A172 (cell line): Measurements from ENCODE around the gene ARNT2. TPM values are rescaled to one million over a fixed set of nuclear protein-coding genes. Genes with fewer than 3 reads are reported as not detected.
A peak's percentile ranks its signal among the peaks of the same experiment; 100 is the strongest.
"Not testable (repeated sequence)": the region's sequence is repeated elsewhere in the genome, so short reads cannot be mapped to it uniquely, and the experiment has no call there.

Source experiments
- DNase-seq: peaks from one replicate; pipeline ENCODE4 v3.0.0-alpha.2; 2015; ENCODE audit warnings: low spot score
- total RNA-seq: library from RNA; depleted of rRNA; stranded (reverse); fragments of >200 nt; shearing (Covaris generic); gene quantifications from 2 replicates; pipeline ENCODE4 v1.2.3, GENCODE V29; 2014; rRNA removed

Gene ARNT2
- total RNA-seq = 14.2 and 18.5 TPM in 2 replicates

DNA sequence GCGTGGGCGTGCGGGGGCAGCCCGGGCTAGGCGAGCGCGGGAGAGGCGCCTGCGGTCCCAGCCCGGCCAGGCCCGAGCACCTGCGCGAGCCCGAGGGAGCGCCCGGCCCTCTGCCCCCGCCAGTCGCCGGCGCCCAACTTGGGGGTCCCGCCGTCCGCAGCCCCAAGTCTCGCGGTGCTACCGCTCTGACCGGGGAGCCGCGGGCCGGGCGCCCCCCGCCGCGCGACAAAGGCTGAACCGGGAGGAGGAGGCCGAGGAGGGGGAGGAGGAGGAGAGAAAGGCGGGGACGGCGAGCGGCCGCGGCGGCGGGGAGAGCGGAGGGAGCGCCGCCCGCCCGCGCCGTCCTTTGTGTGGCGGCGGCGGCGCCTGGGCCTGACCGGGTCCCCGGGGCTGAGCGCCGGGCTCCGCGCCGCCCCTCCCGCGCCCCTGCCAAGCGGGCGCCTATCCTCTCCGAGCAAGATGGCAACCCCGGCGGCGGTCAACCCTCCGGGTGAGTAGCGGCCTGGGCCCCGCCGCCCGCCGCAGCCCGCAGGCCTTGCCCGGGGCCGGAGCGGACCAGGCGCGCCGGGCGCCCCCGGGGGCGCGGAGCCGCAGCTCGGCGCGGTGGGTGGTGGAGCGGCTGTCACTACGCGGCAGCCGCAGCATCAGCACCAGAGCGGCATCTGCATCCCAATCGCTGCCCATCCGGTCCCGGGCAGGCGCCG lies at the start of gene ARNT2:
Gene ARNT2 (plus strand): TSS at position 326 of the 704 bp plus-strand sequence. CDS start 134 bp downstream, at position 460.
- DNase-seq = no peak

DNA sequence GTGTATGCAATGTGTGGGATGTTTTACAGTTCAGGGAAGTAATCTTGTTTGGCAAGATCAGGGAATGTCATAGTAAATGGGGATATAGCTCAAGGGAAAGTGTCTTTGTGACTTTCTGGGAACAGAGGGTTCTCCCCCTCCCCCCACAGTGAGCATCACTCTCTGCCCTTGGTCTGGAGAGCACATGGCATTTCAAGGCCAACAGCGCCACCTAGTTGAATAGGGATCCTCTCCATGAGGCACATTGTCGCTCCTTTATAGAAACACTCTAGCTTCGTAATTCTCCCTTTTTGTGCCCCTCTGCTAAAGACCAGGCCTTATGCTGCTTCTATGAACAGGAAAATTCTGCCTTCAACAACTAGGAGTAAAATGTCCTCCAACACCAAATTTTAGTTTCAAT lies 37.1 kb upstream of the ARNT2 start:
- peak; percentile 38 for DNase-seq

DNA sequence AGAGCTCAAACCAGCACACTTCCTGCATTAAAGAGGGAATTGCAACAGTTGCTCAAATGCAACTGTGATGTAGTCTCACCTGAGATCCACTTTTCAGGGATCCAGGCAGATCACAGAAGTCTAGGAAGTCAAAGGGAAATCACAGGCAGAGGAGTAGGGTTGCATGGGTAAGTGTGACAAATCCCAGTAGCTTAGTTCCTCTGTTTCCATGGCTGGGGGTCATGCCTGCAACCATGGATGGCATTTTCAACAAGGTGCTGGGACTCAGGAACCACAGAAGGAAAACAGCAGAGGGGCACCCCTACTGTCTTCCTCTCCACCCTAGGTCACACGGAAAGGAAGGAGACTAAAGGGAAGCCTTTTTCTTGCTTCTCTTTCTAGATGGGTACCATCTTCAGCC lies 36.5 kb upstream of the ARNT2 start:
- DNase-seq = no peak

DNA sequence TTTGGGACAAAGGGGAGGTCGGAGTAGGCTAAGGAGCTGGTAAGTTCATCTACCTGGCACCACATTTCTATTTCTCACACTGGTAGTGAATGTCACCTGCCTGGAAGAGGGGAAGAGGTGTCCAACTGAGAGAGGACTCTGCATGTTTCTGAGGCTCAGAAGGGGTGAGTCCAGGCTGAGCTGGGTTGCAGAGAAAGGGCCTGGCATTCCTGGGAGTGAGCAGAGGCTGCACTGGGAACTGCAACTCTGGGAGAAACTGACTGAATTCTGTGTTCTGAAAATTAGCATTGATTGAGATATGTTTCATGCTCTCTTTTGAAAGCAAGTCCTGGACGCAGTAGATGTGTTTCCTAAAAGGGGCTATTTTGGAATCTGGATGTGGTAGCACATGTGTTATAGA lies 32.3 kb upstream of the ARNT2 start:
- no peak for DNase-seq

DNA sequence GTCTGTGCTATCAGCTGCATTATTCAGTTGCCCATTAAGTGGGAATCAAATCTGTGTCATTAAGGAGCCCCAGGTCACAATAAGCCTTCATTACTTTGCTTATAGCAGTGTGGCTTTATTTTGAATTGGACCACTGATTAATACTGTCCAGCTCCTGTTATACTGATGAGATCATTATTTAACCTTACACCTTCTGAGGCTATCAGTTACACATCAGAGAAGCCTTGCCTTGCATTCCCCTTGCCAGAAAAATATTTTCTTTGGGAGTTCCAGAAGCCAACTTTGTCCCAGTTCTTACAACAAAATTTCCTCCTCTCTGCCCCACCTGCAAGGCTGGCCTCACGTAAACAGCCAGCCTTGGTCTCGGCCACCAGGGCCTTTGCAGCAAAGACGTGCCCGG lies 29.7 kb upstream of the ARNT2 start:
- DNase-seq = no peak

DNA sequence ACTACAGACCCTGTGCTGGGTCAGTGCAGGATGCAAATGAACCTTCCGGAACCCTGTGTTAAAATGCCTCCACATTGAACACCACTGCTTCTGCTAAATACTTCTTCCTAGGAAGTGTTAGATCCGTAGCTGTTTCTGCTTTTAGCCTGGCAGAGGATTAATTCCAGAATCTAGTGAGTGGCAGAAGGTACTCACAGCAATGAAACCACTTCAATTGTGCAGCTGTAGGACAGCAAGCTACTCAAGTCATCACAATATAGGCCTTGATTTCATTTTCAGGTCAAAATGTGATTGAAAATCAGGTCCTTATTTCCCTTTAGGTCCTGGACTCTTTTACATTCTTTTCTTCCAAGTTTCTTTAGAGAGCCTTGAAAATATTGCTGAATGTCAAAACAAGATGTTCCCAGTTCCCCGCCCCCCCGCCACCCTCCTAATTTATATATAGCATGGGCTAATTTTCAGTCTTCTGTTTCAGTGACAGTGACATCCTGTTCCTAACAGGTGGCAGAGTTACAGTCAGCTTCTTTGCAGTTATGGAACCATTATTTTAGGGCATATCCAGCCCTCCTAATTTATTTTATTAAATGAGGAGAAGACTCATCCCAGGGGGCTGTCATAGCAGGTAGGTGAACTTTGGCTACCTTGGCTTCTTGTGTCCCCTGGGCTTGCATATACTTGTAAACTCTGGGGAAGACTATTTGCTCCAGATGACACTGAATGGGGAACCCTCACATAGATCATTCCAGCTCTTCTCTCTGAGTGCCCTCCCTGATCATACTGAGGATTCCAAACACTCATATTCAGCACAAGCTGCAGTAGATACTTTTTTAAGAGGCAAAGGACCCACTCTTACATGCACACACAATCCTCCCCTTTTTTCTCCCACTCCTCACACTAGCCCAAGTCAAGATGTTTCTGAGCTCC lies 28.0 kb upstream of the ARNT2 start:
- no peak for DNase-seq

DNA sequence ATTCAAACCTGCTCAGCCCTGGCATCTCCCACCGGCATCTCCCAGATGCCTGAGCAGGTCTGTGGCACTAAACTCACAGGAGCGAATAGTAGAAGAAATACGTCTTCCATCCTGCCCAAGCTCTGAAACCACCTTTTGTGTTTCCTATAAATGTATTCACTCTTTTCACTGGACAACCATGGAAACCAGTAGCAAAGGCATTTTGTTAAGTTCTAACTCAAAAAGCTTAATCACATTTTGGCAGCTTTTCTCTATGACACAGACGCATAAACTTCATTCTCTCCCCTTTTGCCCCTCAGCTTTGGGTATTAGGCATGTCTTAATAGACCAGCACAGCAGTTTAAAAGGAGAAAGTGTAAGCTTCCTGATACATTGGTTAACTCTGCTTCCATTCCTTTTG lies 24.5 kb upstream of the ARNT2 start:
- DNase-seq = no peak

DNA sequence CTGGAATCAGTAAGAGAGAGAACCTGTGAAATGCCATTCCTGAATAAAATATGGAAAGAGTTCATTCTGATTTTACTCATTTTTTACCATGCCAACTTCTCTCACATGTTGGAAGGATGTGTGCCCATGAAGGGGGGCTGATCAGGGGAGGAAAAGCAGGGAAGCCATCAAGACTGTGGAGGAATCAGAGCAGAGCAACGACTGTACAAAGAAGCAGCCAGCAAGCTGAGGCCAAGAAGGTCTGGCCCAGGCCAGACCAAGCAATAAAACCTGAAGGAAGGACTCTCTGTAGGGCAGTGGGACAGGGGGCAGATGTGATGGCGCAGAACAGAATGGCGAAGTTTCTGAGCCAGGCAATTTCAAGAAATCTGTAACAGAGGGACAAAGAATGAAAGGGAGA lies 24.0 kb upstream of the ARNT2 start:
- no peak for DNase-seq

DNA sequence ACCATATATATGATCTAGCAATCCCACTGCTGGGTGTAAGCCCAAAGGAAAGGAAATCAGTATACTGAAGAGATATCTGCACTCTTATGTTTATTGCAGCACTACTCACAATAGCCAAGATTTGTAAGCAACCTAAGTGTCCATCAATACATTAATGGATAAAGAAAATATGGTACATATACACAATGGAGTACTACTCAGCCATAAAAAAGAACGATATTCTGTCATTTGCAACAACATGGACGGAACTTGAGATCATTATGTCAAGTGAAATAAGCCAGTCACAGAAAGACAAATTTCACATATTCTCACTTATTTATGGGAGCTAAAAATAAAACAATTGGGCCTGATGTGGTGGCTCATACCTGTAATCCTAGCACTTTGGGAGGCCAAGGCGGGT lies 21.9 kb upstream of the ARNT2 start:
- DNase-seq = no peak

DNA sequence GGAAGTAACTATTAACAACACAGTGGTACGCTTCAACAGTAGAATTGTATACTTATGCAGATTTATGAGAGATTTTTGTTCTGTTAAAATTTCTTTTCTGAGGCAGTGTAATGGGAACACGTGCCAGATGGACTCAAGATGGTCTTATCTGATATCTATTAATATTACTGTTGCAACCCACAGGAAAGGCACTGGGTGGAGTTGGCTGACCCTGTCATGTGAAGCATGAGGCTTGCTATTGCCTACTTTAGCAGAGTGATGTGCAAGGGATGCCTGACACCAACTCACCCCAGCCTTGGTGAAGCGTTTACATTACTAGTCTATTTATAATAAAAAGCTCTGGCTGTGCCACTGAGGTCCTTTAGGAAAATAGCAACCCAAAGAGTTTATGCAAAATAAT lies 19.8 kb upstream of the ARNT2 start:
- no peak for DNase-seq

DNA sequence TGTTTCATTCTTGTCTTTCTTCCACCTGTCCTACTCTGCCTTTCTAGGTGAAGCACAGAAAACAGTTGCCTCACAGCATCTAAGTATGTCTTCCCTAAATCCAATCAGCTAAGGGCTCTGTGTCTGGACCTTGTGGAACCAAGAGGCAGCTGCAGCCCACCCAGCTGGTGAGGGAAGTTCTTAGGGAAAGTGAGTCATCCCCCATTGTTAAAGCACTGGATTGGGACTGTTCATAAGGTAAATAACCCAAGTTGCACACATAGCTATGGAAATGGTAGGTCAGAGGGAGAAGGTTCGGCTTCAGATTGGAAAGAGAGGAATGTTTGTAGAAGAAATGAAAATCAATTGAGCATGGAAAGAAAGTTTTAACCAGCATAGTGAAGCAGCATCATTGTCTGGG lies 18.0 kb upstream of the ARNT2 start:
- DNase-seq = no peak

DNA sequence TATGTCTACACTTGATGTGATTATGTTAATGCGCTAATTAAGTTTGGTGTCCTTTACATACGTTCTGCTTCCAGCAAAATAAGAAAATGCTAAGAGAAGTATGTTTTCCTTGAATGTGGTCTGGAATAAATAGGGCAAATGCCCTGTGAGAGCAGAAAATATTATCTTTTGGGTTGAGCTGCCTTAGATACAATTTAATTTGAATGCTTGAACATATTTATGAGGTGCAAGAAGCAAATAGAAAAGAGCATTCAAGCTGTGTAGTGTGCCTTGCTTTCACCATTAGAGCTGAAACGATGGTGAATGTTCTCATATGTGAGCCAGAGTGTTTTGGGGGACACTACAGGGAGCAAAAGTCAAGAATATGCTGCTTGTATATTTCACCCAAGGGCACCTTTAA lies 15.9 kb upstream of the ARNT2 start:
- DNase-seq = no peak

DNA sequence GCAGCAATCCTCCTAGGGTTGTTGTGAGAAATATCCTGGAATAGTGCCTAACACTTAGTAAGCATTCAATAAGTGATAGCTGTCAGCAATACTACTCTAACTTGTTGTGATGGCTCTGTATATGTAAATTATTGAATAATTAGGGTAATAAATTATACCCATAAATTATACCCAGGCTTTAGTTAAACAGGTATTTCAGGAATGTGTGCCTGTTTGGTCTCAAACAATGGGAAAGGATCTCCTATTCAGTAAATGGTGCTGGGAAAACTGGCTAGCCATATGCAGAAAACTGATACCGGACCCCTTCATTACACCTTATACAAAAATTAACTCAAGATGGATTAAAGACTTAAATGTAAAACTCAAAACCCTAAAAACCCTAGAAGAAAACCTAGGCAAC lies 14.8 kb upstream of the ARNT2 start:
- DNase-seq = no peak

DNA sequence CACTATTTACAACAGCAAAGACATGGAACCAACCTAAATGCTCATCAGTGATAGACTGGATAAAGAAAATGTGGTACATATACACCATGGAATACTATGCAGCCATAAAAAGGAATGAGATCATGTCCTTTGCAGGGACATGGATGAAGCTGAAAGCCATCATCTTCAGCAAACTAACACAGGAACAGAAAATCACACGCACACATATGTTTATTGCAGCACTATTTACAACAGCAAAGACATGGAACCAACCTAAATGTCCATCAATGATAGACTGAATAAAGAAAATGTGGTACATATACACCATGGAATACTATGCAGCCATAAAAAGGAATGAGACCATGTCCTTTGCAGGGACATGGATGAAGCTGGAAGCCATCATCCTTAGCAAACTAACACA lies 13.2 kb upstream of the ARNT2 start:
- DNase-seq = not testable (repeated sequence)

DNA sequence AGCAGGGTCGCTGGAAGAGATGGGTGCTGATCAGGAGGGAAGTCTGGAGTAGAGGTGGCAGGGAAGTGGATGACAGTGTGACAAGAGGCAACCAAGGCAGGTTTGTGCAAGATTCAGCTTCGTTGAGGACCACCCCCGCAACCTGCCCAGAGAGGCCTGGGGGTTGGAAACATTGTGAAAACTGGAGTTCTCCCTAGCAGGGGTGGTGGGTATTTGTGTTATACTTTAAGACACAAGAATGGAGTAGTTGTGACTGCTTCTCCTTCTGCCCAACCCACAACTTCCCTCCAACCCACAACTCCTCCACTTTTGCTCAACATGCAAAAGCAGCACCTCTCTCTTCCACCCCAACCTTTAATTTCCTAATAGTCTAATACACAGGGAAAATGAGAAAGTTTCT lies 8.6 kb upstream of the ARNT2 start:
- DNase-seq = no peak

DNA sequence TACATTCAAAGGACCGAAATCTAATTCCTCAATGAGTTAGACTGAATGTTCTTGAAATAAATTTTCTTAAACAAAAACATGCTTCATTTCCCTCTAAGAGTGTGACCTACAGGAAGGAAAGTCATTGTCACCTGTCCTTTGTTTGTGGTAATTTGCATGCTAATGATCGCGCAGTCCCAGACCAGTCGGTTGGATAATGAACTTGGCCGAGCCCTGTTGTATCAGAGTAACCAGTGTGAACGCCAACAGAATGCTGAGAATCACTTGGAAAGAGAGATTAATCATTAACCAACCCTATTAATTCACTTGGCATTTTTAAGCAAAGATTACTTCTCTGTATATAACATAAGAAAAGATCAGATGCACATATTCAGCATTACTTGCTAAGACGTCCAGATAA lies 8.1 kb upstream of the ARNT2 start:
- DNase-seq = no peak

DNA sequence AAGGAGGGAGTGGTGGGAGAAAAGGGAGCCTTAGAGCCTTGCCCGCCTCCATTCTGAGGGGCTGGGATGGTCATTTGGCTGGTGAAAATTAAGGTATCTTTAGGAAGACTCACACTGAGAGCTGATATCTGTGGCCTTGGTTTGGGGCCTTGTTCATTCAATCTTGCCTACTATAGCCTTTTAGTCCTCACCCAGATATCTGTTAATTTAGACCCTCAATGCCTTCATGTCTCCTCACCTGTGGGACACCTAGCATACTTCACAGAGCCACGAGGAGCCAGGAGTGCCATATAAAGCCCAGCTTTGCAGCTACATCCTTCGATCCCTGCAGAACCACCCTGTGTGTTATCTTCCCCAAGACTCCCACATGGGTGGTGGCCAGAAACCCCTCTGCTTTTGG lies 4.7 kb upstream of the ARNT2 start:
- DNase-seq = no peak

DNA sequence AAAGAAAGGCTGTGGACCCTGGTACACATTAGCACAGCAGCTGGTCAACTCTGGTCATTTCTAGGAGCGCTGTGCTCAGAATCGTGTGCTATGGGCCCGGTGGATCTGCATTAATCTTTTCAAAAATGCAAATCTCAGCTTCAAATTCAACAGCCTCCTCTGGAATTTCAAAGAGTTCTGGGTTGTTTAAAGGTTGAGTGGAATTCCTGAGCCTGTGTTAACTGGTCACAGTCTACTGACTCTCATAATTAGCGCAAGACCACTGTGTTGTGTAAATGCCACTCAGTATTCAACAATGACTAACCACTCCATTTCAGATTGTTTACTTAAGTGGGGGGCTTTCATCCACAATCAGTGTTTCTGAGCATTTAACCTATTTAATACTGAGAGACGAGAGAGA lies 2.7 kb upstream of the ARNT2 start:
- no peak for DNase-seq

DNA sequence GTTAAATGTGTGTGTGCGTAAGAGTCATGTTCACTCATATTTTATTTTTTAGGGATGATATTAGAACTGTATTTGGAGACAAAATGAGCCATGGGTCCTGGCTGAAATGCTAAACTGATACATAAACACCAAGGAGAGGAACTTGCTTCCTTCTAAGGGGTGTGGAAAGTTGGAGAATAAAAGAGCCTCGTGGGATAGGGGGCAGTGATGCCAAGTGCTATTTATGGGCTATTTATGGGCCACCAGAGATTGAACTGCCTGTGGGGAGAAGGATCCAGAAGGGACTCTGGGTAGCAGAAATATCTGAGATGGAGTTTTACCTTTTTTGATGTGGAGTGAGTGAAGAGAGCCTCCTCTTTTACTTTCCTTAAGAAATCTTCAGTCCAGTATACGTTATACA lies 1.8 kb upstream of the ARNT2 start:
- no peak for DNase-seq

DNA sequence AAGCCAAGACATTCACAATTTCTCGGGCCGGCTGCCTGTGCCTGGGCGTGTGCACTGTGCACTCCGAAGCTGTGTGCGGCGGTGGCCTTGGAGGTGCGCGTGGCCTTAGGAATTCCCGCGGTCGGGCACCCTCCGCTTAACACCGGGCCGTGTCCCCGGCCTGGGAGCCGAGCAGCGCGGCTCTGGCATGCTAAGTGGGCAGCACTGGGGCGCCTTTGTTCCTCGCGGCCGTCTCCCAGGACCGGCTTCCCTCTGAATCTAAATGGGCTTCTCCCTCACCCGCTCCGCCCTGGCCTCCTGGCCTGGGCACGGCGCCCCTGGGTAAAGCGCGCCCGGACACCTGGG lies 498 bp upstream of the ARNT2 start:
- DNase-seq = no peak

DNA sequence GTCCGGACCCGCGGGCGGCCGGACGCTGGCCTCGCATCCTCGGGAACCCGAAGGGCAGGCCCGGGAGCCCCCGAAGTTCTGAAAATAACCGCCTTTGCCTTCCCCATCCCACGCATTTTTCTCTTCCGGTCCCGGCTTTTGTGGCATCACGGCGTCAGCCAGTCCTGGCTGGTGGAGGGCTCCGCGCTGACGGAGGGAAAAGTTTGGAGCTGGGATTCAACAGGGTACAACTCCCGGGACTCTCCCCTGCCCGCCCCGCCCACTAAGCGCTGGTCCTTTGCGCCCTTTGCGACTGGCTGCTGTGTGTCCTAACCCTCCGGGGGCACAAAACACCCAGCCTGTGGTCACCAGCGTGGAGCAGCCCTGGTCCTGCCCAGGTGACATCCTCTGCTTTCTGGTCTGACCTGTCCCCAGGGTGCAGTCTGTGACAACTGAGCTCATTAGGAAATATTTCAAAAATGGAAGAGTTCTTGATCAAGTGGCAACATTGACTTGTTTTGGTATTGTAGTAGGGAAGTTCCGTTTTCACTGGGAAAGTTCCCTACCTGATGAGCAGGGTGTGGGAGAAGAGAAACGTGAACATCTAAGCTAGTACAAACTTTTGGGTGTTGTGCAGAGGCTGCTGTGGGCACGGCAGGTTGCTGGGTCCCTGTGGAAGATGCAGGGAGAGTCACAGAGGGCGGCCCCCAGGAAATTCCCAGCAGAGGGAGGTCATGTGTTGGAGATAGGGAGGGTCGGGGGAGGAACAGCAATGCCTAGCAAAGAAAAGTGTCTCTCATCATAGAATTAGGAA lies 775 bp downstream of the ARNT2 start:
- peak; percentile 25 for DNase-seq

DNA sequence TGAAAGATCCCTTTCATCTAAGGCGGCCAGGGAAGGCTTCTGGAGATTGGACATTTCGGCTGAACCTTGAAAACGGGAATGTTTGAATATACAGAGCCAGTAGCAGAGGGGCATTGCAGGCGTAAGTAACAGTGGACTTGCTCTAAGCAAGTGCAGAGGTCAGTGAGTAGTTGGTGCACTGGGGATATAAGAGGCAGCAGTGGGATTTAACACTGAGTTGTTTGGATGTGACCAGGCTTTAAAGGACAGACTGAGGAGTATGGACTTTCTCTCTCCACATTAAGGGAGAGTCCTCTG lies 1.3 kb downstream of the ARNT2 start:
- no peak for DNase-seq

DNA sequence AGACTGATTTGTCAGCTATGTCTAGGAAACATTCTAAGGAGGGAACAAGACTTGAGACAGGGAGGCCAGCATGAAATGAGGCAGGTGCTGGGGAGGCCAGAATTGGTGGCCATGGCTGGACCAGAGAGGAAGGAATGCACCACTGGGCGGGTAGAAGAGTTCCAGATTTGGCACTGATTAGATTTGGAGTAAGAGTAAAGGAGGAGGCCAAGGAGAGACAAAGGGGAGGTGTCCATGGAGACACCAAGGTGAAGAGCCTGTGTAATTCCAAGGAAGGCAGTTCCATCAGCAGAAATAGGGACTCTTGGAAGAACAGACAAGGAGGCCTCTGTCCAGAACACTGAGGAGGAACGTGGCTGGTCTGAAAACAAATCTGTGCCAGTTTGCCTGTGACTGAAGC lies 1.8 kb downstream of the ARNT2 start:
- no peak for DNase-seq
